Upper lobe of left lung (tissue), 6 donors: ENCODE results near the gene ACBD6. TPM values are rescaled to one million over a fixed set of nuclear protein-coding genes. Genes with fewer than 3 reads are reported as not detected.

Source experiments
- ATAC-seq, 2 donors: fragments of 200-7000 bp; cut with Tn5 transposase; one replicate each; pipeline ENCODE4 v1.9.1; 2022; ENCODE audit warnings: mild to moderate bottlenecking in 2 of 2, moderate library complexity in 2 of 2; ENCODE audit not compliant: low FRiP score in 2 of 2
- DNase-seq, 2 donors: peaks; one replicate each; pipeline ENCODE4 v3.0.0-alpha.2; 2019 to 2020
- H3K27ac ChIP-seq, 4 donors: fragments of 200-600 bp; sonication (generic); one replicate each; pipeline ENCODE4 v1.5.1; 2016 to 2019
- H3K27me3 ChIP-seq, 4 donors: fragments of 200-600 bp; sonication (generic); one replicate each; pipeline ENCODE4 v1.5.1; 2017 to 2019
- H3K36me3 ChIP-seq, 4 donors: fragments of 200-600 bp; sonication (generic); one replicate each; pipeline ENCODE4 v1.5.1; 2016 to 2019
- H3K4me1 ChIP-seq, 4 donors: fragments of 200-600 bp; sonication (generic); one replicate each; pipeline ENCODE4 v1.5.1; 2018 to 2019
- H3K4me3 ChIP-seq, 4 donors: fragments of 200-600 bp; sonication (generic); one replicate each; pipeline ENCODE4 v1.5.1; 2017 to 2019; ENCODE audit warnings: mild to moderate bottlenecking in 2 of 4, moderate library complexity in 1 of 4
- H3K9me3 ChIP-seq, 4 donors: fragments of 200-600 bp; sonication (generic); one replicate each; pipeline ENCODE4 v1.5.1; 2018 to 2019
- EP300 ChIP-seq, 4 donors: sonication (generic); formaldehyde crosslinking; IDR thresholded peaks; one replicate each; pipeline ENCODE4 v1.5.1; 2017; ENCODE audit warnings: antibody characterized with exemption in 4 of 4, control low read depth in 2 of 4
- POLR2A ChIP-seq, 4 donors: fragments of 450-650 bp; IDR thresholded peaks; one replicate each; pipeline ENCODE4 v1.5.1; 2016 to 2017; ENCODE audit warnings: antibody characterized with exemption in 4 of 4, mild to moderate bottlenecking in 2 of 4
- POLR2AphosphoS5 ChIP-seq, 2 donors: sonication (generic); formaldehyde crosslinking; IDR thresholded peaks; one replicate each; pipeline ENCODE4 v1.5.1; 2017; ENCODE audit warnings: antibody characterized with exemption in 2 of 2
- WGBS, 2 donors: methylation state at CpG; one replicate each; pipeline ENCODE4 v1.1.5; 2017 to 2018; 5-methylcytosine and 5-hydroxymethylcytosine counted together
- total RNA-seq, 6 donors: library from RNA; depleted of rRNA in 4 of 6; stranded (reverse); fragments of >200 nt in 4 of 6; gene quantifications; one replicate each; pipeline versions ENCODE4 v1.1.0 to v1.2.1, GENCODE V29; 2016 to 2021
- TF ChIP-seq, protein P1 (sequence below), 6 experiments: fragments of 450-650 bp in 4 of 6; fragments of 200-600 bp in 2 of 6; sonication (generic) in 2 of 6; IDR thresholded peaks; one replicate each; pipeline ENCODE4 v1.5.1; 2016 to 2019; ENCODE audit warnings: antibody characterized with exemption in 6 of 6
- donor health status: DM: no; HTN: no; CAD: no; lungs with moderate emphysema.
- donor health status: DM: no; HTN: yes; CAD: no; lungs with severe emphysema.

The ACBD6 gene
- total RNA-seq, 6 donors from 2014 or later, result 24.9 to 72.3 (median 51.5) TPM

DNA sequence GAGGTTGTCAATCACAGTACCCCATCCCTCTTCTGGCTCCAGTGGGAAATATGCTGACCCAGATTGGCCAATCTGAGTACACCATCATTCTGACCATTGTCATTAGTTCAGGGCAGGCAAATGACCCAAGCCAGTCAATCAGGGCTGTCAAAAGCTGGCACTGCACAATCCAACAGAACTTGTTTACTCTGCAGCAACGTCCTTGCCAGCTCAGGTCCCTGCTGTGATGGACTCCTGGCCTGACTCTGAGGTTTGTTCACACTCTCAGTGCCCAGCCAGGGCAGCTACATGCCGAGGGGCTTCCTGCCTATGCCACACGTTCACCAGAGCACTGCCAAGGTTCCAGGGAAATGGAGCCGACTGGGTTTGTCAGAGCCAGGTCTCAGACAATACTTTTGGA is 41.7 kb upstream of the ACBD6 start:
- Histone ChIP-seq H3K9me3 (no peaks in the 10 kb centered on the region), H3K4me3 (no peak overlapping the region), H3K27ac (no peak overlapping the region), H3K36me3 (no peaks in the 10 kb centered on the region), H3K4me1 (peaks cover 0 to 8% (median 2%) of the 10 kb centered on the region in 4 donors), H3K27me3 (no peaks in the 10 kb centered on the region)
- no peak for DNase-seq
- no peak for ATAC-seq
- no peak for TF ChIP-seq POLR2AphosphoS5 (IDR thresholded peaks at IDR 0.05)
- no peak for TF ChIP-seq EP300 (IDR thresholded peaks at IDR 0.05)
- TF ChIP-seq, protein P1, sequence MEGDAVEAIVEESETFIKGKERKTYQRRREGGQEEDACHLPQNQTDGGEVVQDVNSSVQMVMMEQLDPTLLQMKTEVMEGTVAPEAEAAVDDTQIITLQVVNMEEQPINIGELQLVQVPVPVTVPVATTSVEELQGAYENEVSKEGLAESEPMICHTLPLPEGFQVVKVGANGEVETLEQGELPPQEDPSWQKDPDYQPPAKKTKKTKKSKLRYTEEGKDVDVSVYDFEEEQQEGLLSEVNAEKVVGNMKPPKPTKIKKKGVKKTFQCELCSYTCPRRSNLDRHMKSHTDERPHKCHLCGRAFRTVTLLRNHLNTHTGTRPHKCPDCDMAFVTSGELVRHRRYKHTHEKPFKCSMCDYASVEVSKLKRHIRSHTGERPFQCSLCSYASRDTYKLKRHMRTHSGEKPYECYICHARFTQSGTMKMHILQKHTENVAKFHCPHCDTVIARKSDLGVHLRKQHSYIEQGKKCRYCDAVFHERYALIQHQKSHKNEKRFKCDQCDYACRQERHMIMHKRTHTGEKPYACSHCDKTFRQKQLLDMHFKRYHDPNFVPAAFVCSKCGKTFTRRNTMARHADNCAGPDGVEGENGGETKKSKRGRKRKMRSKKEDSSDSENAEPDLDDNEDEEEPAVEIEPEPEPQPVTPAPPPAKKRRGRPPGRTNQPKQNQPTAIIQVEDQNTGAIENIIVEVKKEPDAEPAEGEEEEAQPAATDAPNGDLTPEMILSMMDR (IDR thresholded peaks at IDR 0.05), result no peak
- no peak for TF ChIP-seq POLR2A (IDR thresholded peaks at IDR 0.05)
- WGBS, 2 donors, result 66 to 93% methylated on average over 2 to 4 of the region's 4 CpGs

DNA sequence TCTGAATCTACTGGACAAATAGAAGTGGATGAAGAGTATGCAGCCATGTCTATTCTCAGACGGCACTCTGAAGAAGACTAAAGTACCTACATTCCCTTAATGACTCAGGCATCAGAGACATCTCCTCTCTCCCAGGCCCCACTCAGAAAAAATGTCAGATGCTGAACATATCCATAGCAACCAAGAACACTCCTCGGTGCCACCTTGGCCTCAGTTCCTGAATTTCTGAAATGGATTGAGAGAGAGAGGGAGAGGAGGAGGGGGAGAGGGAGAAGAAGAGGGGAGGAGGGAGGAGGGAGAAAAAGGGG is 40.4 kb upstream of the ACBD6 start:
- H3K36me3 ChIP-seq, result no peaks in the 10 kb centered on the region
- peak overlapping the region in 1 of 4 donors; percentile 4 for H3K27ac ChIP-seq
- TF ChIP-seq EP300 (IDR thresholded peaks at IDR 0.05) (no peak), POLR2A (IDR thresholded peaks at IDR 0.05) (no peak), POLR2AphosphoS5 (IDR thresholded peaks at IDR 0.05) (no peak)
- TF ChIP-seq, protein P1 (IDR thresholded peaks at IDR 0.05), result no peak
- no peak for ATAC-seq
- no peak for DNase-seq
- H3K4me1 ChIP-seq, result peaks cover 0 to 8% (median 2%) of the 10 kb centered on the region in 4 donors
- no peaks in the 10 kb centered on the region for H3K27me3 ChIP-seq
- H3K9me3 ChIP-seq, result no peaks in the 10 kb centered on the region
- WGBS, 2 donors, result 62 to 73% methylated on average over 2 of the region's 2 CpGs
- H3K4me3 ChIP-seq, result no peak overlapping the region

DNA sequence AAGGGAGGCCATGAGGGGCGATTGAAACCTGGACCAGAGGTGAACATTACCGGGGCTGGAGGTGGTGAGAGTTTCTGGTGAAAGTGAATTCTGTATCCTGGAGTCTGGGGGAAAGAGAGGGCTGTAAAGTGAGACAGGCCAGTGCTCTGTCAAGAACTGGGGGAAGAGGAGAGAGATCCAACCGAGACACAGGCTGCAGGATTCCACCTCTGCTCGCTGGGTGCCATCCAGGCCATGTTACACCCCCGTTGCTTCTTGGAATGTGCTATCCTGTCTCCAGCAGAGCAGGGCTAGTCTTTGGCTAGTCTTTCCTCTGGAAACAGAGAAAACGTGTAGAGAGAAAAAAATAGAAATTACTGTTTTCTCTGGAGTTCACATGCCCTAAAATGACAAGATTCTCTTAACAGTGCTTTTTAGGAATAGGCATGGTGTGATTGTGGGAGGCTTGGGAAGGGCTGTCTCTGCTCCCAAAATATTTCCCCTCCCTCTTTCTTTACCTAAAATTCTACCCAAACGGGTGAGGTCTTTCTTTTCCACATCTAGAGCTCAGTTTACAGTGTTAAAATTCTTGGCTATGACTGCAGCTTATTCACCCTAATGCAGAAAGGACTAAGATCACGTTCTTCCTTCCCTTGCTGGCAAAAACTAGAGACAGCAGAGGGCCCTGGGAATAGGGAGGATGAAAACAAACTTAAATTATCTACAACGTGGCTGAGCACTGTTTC is 39.9 kb upstream of the ACBD6 start:
- WGBS, 2 donors, result 65 to 71% methylated on average over 9 of the region's 9 CpGs
- Histone ChIP-seq H3K36me3 (no peaks in the 10 kb centered on the region), H3K27ac (peak overlapping the region in 1 of 4 donors; percentile 4), H3K4me1 (peaks cover 0 to 8% (median 2%) of the 10 kb centered on the region in 4 donors), H3K4me3 (no peak overlapping the region), H3K27me3 (no peaks in the 10 kb centered on the region), H3K9me3 (no peaks in the 10 kb centered on the region)
- DNase-seq (no peak), ATAC-seq (peak in 1 of 2 donors; percentile 37)
- no peak for TF ChIP-seq POLR2A (IDR thresholded peaks at IDR 0.05)

DNA sequence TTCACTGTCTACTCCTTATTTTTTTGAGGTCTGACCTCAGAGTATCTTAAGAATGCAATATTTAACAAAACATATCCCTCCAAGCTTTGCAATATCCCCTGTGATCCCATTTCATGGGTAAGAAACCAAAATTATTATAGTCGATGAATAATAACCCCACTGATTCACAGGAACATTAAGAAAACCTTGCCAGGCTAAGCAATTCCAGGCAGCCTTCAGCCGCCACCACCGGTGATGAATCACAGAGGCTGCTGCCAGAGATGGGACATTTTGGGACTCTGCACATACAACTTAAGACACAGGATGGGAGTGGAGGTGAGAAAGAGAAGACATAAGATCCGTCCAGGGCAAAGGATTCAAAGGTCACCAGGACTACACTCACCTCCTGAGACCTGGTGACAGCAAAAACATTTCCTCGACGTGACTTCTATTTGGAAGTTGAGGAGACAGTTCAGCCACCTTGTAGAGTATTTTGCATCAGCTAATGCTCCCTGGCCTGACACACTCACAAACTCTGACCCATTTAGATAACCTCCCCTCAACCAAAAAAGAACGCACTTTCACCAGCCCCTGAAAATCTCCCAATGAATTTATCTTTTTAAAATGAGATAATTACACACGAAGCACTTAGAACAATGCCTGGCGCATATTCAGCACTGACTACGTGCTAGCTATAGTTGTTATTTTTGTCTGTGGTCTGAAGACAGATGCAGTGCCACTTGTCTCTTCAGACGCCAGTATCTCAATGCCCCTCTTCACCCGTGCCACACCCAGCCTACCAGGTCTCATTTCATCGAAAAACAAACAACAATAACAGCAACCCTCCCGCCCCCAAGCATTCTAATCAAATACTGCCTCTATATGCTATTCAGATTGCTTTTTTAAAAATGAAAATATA is 38.6 kb upstream of the ACBD6 start:
- peak overlapping the region in 1 of 4 donors; percentile 3 for H3K4me3 ChIP-seq
- H3K9me3 ChIP-seq, result no peaks in the 10 kb centered on the region
- DNase-seq (no peak), ATAC-seq (no peak)
- peak overlapping the region in 2 of 4 donors; percentile 4 to 46 for H3K27ac ChIP-seq
- H3K4me1 ChIP-seq, result peaks cover 0 to 8% (median 2%) of the 10 kb centered on the region in 4 donors
- TF ChIP-seq, protein P1 (IDR thresholded peaks at IDR 0.05), result no peak
- TF ChIP-seq EP300 (IDR thresholded peaks at IDR 0.05) (no peak), POLR2AphosphoS5 (IDR thresholded peaks at IDR 0.05) (no peak), POLR2A (IDR thresholded peaks at IDR 0.05) (no peak)
- 72 to 76% methylated on average over 14 of the region's 14 CpGs for WGBS, 2 donors
- H3K27me3 ChIP-seq, result no peaks in the 10 kb centered on the region
- no peaks in the 10 kb centered on the region for H3K36me3 ChIP-seq

DNA sequence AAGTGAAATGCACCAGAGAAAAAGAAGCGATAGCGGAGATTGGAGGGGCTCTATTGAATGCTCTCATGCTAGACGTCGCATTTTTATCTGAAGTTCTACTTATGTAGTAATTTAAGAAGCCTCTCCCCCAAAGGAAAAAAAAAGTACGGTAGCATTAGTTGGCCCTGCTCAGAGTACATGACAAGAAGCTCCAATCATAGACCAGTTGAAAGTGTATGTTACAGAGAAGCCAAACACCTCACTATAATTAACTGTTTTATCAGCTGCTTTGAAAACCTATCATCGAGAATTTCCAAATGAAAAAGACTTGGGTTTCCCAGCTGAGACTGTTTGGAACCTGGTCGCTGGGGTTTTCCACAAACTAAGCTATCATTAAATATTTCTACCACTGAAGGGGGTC is 36.8 kb upstream of the ACBD6 start:
- no peaks in the 10 kb centered on the region for H3K36me3 ChIP-seq
- no peaks in the 10 kb centered on the region for H3K9me3 ChIP-seq
- ATAC-seq, result no peak
- 89 to 90% methylated on average over 7 of the region's 7 CpGs for WGBS, 2 donors
- H3K4me1 ChIP-seq, result peaks cover 4 to 14% (median 4%) of the 10 kb centered on the region in 4 donors
- DNase-seq, result no peak
- no peak for TF ChIP-seq EP300 (IDR thresholded peaks at IDR 0.05)
- no peak for TF ChIP-seq POLR2A (IDR thresholded peaks at IDR 0.05)
- TF ChIP-seq, protein P1 (IDR thresholded peaks at IDR 0.05), result no peak
- no peak for TF ChIP-seq POLR2AphosphoS5 (IDR thresholded peaks at IDR 0.05)
- H3K27ac ChIP-seq, result no peak overlapping the region
- no peak overlapping the region for H3K4me3 ChIP-seq
- H3K27me3 ChIP-seq, result no peaks in the 10 kb centered on the region
